Measurements from ENCODE around the gene PACSIN1. TPM values are rescaled to one million over a fixed set of nuclear protein-coding genes. Genes with fewer than 3 reads are reported as not detected.

The PACSIN1 gene
- total RNA-seq, 1 donor: not detected

DNA sequence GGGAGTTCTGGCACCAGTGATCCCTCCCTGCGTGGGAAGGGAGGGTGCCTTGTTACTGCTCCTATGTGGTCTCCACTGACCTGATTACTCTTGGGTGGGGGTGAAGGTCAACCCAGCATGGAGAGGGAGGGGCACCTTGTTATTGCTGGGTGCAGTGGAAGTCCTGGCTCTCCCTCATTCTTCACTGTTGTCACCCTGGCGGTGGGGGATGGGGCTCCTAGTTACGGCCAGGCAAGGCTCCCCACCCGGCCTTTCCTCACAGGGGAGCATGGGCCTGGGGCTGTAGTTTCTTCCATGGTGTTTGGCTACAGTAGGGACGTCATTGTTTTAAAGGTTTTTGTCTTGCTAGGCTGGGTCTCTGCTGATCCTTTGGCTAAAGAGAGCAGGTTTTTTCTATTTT is 40.8 kb downstream of the PACSIN1 start:
- TF ChIP-seq, protein P1, sequence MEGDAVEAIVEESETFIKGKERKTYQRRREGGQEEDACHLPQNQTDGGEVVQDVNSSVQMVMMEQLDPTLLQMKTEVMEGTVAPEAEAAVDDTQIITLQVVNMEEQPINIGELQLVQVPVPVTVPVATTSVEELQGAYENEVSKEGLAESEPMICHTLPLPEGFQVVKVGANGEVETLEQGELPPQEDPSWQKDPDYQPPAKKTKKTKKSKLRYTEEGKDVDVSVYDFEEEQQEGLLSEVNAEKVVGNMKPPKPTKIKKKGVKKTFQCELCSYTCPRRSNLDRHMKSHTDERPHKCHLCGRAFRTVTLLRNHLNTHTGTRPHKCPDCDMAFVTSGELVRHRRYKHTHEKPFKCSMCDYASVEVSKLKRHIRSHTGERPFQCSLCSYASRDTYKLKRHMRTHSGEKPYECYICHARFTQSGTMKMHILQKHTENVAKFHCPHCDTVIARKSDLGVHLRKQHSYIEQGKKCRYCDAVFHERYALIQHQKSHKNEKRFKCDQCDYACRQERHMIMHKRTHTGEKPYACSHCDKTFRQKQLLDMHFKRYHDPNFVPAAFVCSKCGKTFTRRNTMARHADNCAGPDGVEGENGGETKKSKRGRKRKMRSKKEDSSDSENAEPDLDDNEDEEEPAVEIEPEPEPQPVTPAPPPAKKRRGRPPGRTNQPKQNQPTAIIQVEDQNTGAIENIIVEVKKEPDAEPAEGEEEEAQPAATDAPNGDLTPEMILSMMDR (IDR thresholded peaks at IDR 0.05; ENCODE audit: insufficient read depth, low read length): no peak
- DNase-seq (ENCODE audit: low read depth): no peak
- no peak overlapping the region for H3K4me3 ChIP-seq (ENCODE audit: low read depth, low read length)

DNA sequence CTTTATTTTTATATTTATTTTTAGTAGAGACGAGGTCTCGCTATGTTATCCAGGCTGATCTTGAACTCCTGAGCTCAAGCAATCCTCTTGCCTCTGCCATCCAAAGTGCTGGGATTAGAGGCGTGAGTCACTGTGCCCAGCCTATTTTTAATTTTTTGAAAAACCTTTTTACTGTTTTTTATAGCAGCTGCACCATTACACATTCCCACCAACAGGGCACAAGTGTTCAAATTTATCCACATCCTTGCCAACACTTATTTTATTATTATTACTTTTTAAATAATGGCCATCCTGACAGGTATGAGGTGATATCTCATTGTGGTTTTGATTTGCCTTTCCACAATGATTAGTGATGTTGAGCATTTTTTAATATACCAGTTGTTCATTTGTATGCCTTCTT is 42.5 kb downstream of the PACSIN1 start:
- no peak for DNase-seq (ENCODE audit: low read depth)
- TF ChIP-seq, protein P1 (IDR thresholded peaks at IDR 0.05; ENCODE audit: insufficient read depth, low read length): peak; percentile 24
- H3K4me3 ChIP-seq (ENCODE audit: low read depth, low read length): no peak overlapping the region

DNA sequence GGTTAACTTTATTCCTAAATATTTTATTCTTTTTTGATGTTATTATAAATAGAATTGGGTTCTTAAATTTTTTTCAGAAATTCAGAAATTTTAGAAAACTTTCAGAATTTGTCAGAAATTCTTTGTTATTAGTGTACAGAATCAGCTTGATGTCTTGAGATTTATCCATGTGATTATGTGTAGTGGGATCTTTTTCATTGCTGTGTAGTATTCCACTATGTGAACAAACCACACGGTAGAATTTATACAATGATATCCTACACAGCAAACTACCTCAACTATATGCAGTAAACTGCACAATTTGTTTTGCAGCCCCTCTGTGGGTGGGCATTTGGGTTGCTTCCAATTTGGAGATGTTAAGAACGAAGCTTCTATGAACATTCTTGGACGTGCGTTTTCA is 43.9 kb downstream of the PACSIN1 start:
- DNase-seq (ENCODE audit: low read depth): no peak
- H3K4me3 ChIP-seq (ENCODE audit: low read depth, low read length): no peak overlapping the region
- TF ChIP-seq, protein P1 (IDR thresholded peaks at IDR 0.05; ENCODE audit: insufficient read depth, low read length): no peak

DNA sequence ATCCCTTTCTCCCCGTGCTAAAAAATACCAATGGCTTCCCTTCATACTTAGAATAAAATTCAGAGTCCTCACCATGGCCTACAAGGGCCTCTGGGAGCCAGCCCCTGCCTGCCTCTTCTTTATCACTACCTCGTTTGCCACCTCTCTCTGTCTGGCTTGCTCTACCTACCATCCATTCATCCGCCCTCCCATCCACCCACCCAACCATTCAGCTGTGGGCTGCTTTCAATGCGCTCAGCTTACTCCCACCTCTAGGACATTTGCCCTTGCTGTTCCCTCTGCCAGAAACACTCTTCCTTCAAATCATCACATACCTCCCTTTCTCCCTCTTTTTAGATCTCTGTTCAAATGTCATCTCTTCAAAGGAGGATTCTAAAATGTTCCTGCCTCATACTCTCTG is 44.4 kb downstream of the PACSIN1 start:
- TF ChIP-seq, protein P1 (IDR thresholded peaks at IDR 0.05; ENCODE audit: insufficient read depth, low read length): no peak
- no peak overlapping the region for H3K4me3 ChIP-seq (ENCODE audit: low read depth, low read length)

DNA sequence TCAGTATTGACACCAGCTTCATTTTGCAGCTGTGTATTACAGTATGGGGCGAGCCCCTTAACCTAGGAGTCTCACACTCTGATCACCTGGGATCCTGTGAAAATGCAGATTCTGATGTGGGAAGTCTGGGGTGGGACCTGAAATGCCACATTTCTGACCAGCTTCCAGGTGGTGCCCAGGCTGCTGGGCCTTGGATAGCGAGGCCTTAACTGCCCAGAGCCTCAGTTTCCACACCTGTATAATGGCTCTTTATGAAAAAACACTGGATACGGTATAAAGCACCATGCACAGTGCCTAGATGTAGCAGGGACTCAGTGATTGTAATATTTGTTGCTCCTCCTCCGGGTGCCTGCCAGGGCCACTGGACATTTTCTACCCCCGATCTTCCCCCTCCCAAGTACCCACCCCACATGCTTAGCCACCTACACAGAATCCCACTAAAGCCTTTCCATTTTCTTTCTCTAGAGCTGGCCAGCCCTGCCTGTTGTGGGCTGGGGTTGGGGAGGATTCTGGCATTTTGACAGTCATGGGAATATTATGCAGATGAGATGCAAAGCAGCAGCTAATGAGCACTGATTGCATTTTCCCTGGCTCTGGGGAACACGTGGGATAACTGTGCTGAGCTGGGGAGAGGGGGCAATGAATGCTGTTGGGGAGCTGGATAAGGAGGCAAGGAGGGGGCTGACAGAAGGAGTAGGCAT is 45.5 kb downstream of the PACSIN1 start:
- DNase-seq (ENCODE audit: low read depth): no peak
- no peak overlapping the region for H3K4me3 ChIP-seq (ENCODE audit: low read depth, low read length)
- TF ChIP-seq, protein P1 (IDR thresholded peaks at IDR 0.05; ENCODE audit: insufficient read depth, low read length): no peak

More for the DNA sequence above, 44.4 kb downstream of the PACSIN1 start:
- no peak for DNase-seq (ENCODE audit: low read depth)

DNA sequence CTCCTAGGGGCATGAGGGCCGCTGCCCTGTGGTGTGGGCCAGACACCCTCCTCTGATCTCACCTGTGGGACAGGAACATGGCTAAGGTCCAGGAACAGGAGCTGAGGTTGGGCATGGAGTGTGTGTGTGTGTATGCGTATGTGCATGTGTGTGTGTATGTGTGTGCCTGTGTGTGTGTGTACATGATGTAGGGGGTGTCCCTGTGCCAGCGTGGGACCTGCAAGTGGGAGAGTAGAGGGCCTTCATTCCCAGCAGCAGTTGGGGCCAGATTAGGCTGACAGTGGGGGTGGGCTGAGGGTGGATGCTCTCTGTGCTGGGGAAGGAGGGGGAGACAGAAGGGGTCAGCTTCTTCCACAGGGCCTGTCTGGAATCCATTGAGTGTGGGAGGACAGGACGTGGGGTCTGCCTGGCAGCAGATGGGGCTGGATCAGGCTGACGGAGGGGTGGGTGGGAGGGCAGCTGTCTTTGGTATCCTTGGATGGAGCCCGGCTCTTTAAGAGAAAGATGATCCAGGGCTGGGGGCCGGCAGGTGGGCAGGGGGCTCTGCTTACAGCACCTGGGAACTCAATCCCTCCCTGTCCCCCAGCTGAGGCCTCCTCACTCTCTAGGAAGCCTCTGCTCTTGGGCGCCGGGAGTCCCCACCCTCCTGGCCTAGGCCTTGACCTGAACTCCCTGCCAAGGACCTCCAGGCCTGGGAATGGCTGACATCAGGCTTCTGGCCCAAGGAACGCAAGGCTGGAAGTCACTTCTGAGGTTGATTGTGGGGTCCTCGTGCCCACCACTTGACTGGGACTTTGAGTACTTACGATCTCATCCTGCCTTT is 46.2 kb downstream of the PACSIN1 start:
- DNase-seq (ENCODE audit: low read depth): no peak
- no peak overlapping the region for H3K4me3 ChIP-seq (ENCODE audit: low read depth, low read length)
- TF ChIP-seq, protein P1 (IDR thresholded peaks at IDR 0.05; ENCODE audit: insufficient read depth, low read length): no peak

All from fibroblast of the aortic adventitia (primary cell).